Measurements from ENCODE around the gene CTCF. TPM values are rescaled to one million over a fixed set of nuclear protein-coding genes. Genes with fewer than 3 reads are reported as not detected.

CTCF gene
- total and polyA plus RNA-seq, 2 experiments from 2014 or later, result 35.5 to 46.0 TPM

DNA sequence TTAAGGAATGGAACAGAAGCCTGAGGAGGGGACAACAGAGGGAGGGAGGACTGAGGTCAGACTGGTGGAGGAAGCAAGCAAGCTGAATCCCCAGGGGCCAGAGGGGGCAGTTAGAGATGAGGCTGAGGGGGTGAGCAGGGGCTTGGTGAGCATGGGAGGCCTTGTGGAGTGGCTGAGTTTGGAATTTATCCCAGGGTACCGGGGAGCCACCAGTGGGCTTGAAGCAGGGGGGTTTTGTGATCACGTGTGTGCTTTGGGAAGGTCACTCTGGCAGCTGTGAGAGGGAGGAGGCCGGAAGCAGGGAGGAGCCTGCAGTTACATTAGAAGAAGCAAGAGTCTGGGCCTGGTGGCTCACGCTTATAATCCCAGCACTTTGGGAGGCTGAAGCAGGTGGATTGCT, 9.8 kb upstream of the CTCF start:
- 81% methylated on average over 4 of the region's 4 CpGs for WGBS (ENCODE audit: low lambda C conversion rate, missing lambda C conversion rate)
- TF ChIP-seq, protein P1, sequence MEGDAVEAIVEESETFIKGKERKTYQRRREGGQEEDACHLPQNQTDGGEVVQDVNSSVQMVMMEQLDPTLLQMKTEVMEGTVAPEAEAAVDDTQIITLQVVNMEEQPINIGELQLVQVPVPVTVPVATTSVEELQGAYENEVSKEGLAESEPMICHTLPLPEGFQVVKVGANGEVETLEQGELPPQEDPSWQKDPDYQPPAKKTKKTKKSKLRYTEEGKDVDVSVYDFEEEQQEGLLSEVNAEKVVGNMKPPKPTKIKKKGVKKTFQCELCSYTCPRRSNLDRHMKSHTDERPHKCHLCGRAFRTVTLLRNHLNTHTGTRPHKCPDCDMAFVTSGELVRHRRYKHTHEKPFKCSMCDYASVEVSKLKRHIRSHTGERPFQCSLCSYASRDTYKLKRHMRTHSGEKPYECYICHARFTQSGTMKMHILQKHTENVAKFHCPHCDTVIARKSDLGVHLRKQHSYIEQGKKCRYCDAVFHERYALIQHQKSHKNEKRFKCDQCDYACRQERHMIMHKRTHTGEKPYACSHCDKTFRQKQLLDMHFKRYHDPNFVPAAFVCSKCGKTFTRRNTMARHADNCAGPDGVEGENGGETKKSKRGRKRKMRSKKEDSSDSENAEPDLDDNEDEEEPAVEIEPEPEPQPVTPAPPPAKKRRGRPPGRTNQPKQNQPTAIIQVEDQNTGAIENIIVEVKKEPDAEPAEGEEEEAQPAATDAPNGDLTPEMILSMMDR (IDR thresholded peaks at IDR 0.05; ENCODE audit: poor library complexity), result no peak
- TF ChIP-seq EZH2phosphoT487 (IDR thresholded peaks at IDR 0.05; ENCODE audit: low read depth, severe bottlenecking, unreplicated experiment), result no peak
- no peak for TF ChIP-seq EZH2 (IDR thresholded peaks at IDR 0.05; ENCODE audit: borderline replicate concordance)
- no peaks in the 10 kb centered on the region for H3K4me1 ChIP-seq (ENCODE audit: insufficient read depth)
- DNase-seq (ENCODE audit: low spot score), result no peak
- H3K9me2 ChIP-seq (replicated peaks; ENCODE audit: insufficient read depth), result no peaks in the 10 kb centered on the region
- no peaks in the 10 kb centered on the region for H3K27me3 ChIP-seq
- no peak overlapping the region for H3K4me3 ChIP-seq
- H4K20me1 ChIP-seq (ENCODE audit: insufficient read depth, poor library complexity, severe bottlenecking), result no peaks in the 10 kb centered on the region
- no peak overlapping the region for H3K27ac ChIP-seq
- H3K9me3 ChIP-seq (ENCODE audit: low read depth), result no peaks in the 10 kb centered on the region
- H3K4me2 ChIP-seq, result no peak overlapping the region
- no peaks in the 10 kb centered on the region for H3K36me3 ChIP-seq (replicated peaks; ENCODE audit: insufficient read depth, low read depth)
- peaks cover 3% of the 10 kb centered on the region for H3K79me2 ChIP-seq
- no peak overlapping the region for H2AFZ ChIP-seq

DNA sequence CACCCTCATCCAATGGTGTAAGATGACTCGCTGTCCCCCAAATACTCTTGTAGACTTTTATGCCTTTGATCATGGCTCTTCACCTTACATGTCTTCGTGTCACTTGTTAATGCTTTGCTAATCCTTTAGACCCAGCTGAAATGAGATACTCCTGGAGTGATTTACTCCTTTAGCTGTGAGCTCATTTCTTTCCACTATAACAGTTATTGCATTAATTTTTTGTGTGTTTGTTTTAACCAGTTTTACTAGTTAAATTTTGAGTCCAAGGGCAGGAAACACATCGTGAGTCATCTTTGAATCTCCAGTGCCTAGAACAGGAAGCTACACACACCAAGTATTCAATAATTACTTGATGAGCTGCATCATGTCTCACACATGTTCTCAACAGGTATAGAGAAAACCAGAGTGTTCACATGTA, 6.5 kb upstream of the CTCF start:
- H3K27ac ChIP-seq, result no peak overlapping the region
- H3K27me3 ChIP-seq, result no peaks in the 10 kb centered on the region
- TF ChIP-seq, protein P1 (IDR thresholded peaks at IDR 0.05; ENCODE audit: poor library complexity), result no peak
- TF ChIP-seq EZH2 (IDR thresholded peaks at IDR 0.05; ENCODE audit: borderline replicate concordance) (no peak), EZH2phosphoT487 (IDR thresholded peaks at IDR 0.05; ENCODE audit: low read depth, severe bottlenecking, unreplicated experiment) (no peak)
- peaks cover under 1% of the 10 kb centered on the region for H3K4me1 ChIP-seq (ENCODE audit: insufficient read depth)
- H2AFZ ChIP-seq, result no peak overlapping the region
- H4K20me1 ChIP-seq (ENCODE audit: insufficient read depth, poor library complexity, severe bottlenecking), result no peaks in the 10 kb centered on the region
- H3K4me2 ChIP-seq, result no peak overlapping the region
- H3K36me3 ChIP-seq (replicated peaks; ENCODE audit: insufficient read depth, low read depth), result no peaks in the 10 kb centered on the region
- no peaks in the 10 kb centered on the region for H3K9me3 ChIP-seq (ENCODE audit: low read depth)
- 91% methylated on average over 3 of the region's 3 CpGs for WGBS (ENCODE audit: low lambda C conversion rate, missing lambda C conversion rate)
- H3K79me2 ChIP-seq, result peaks cover 26% of the 10 kb centered on the region
- H3K9me2 ChIP-seq (replicated peaks; ENCODE audit: insufficient read depth), result no peaks in the 10 kb centered on the region
- H3K4me3 ChIP-seq, result no peak overlapping the region
- DNase-seq (ENCODE audit: low spot score), result no peak

DNA sequence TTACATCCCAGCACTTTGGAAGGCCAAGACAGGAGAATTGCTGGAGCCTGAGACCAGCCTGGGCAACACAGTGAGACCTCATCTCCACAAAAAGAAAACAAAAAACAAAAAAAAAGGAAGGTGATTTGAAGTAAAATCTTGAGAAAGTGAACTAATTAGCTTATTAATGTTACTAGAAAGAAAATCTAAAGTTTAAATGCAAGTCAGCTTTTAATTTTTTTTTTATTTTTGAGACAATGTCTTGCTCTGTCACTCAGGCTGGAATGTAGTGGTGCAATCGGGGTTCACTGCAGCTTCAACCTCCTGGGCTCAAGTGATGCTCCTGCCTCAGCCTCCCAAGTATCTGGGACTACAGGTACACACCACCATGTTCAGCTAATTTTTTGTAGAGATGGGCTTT, 3.5 kb upstream of the CTCF start:
- WGBS (ENCODE audit: low lambda C conversion rate, missing lambda C conversion rate), result 89% methylated on average over 1 of the region's 1 CpG
- no peaks in the 10 kb centered on the region for H3K36me3 ChIP-seq (replicated peaks; ENCODE audit: insufficient read depth, low read depth)
- no peaks in the 10 kb centered on the region for H3K9me2 ChIP-seq (replicated peaks; ENCODE audit: insufficient read depth)

More for the DNA sequence above, 3.5 kb upstream of the CTCF start:
- Histone ChIP-seq H3K4me3 (no peak overlapping the region), H3K4me1 (ENCODE audit: insufficient read depth) (peaks cover 8% of the 10 kb centered on the region), H3K27me3 (no peaks in the 10 kb centered on the region), H4K20me1 (ENCODE audit: insufficient read depth, poor library complexity, severe bottlenecking) (peaks cover 6% of the 10 kb centered on the region), H3K4me2 (no peak overlapping the region), H2AFZ (no peak overlapping the region), H3K27ac (no peak overlapping the region), H3K79me2 (peaks cover 36% of the 10 kb centered on the region), H3K9me3 (ENCODE audit: low read depth) (no peaks in the 10 kb centered on the region)
- no peak for TF ChIP-seq EZH2phosphoT487 (IDR thresholded peaks at IDR 0.05; ENCODE audit: low read depth, severe bottlenecking, unreplicated experiment)
- no peak for TF ChIP-seq EZH2 (IDR thresholded peaks at IDR 0.05; ENCODE audit: borderline replicate concordance)
- TF ChIP-seq, protein P1 (IDR thresholded peaks at IDR 0.05; ENCODE audit: poor library complexity), result no peak
- DNase-seq (ENCODE audit: low spot score), result no peak
